ENCODE measurements around the gene COX14.

The COX14 gene

DNA sequence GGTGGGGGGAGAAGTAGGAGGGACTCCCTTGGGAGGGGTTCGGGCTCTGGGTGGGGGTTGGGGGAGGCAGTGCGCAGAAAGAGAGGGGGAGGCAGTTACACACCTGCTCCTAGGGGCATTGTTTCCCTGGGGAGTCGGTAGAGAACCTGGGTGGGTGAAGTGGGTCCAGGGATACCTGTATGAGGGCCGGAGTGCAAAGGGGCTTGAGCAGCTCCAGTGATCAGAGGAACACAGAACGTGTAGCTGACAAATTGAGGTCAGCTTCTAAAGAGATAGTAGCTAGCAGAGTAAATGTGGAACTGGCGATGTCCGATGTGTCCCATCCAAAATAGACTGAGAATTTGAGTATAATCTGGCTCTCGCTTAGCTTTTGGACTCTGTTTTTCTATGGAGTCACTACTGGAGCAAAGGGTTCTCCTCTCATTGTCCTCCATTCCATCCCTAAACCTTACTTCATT lies 26.4 kb upstream of the COX14 start:
- DNase-seq: no peak

DNA sequence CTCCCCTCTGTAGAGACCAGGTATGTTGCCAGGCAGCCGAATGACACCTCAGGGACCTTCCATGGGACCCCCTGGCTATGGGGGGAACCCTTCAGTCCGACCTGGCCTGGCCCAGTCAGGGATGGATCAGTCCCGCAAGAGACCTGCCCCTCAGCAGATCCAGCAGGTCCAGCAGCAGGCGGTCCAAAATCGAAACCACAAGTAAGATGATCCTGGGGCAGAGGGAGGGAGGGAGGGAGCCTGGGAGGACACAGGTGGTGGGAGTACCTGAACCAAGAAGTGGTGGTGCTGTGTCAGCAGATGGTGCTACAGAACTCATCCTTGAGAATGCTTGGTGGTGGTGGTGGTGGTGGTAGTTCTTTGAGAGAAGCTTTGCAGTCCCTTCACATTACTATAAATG lies 25.9 kb upstream of the COX14 start:
- no peak for DNase-seq

DNA sequence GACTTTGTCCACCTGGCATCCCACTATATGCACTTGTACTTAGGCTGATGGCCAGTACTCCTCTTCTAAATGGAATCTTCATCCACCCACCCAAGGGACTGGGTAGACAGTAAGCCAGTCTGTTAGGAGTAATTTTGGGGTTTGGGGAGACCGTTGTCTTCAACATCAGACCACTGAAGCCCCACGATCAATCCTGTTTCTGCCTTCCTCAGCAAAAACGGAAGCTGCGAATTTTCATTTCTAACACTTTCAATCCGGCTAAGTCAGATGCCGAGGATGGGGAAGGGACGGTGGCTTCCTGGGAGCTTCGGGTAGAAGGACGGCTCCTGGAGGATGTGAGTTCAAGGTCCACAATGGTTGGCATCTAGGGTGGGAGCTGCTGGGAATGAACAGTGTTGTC lies 24.9 kb upstream of the COX14 start:
- DNase-seq: no peak

DNA sequence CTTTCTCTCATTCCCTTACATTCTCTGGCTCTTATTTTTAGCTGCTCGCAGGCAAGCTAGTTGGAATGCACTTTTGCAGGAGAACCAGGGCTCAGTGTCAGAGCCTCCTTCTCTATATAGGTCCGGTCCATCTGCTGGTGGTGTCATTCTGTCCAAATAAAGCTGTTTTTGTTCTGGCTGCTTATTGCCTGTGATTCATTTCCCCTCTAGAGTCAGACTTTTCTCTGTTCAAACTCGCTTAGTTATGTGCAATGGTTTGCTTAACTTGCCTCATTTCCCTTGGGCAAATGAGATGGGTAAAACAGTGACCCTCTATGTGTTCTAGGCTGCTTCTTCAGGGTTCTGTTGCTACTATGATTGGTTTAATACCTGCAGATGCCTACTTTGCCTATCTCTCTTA lies 24.0 kb upstream of the COX14 start:
- no peak for DNase-seq

DNA sequence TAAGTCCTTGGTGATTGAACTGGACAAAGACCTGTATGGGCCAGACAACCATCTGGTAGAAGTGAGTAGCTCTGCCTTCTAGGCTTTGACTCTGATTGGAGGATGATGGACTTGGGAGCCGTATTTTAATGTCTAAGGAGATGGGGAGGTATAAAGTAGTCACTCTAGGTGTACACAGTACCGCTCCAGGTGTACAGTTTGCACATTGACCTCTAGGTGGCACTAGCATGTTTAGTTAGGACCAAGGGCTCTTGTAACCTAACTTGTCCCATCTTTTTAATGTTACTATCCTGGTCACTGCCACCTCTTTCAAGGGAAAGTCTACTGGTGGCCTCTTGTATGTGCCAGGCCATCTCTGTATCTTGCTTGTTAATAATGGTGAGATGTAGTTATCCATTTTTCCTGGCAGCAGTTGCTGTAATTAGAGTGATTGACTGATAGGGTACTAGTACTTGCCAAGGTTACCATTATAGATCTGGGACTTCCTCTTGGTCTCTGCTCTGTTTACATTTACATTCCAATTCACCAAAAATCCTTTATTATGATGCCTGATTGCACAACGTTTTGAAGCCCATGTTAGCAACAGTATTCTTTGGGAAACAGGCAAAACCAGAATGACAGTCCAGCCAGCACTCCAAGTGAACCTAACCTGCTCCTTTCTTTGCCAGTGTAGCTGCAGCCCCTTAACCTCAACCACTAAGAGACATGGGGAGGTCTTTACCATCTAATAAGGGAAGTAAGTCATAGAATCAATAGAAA lies 23.3 kb upstream of the COX14 start:
- DNase-seq: peak in 1 of 2 experiments; percentile 46

DNA sequence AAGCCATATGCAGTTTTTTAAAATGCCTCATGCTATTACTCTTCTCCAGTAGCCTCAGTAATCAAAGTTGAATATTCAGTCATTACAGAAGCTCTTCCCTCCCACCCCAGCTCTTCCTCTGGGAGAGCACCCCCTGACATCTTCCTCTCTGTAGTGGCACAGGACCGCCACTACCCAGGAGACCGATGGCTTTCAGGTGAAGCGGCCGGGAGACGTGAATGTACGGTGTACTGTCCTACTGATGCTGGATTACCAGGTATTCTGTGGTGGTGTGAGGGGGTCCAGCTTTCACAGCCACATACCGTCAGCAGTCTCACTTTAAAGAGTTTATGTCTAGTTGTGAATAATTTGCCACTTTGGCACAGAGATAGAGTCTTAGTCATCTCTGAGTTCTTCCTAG lies 22.3 kb upstream of the COX14 start:
- DNase-seq: no peak

DNA sequence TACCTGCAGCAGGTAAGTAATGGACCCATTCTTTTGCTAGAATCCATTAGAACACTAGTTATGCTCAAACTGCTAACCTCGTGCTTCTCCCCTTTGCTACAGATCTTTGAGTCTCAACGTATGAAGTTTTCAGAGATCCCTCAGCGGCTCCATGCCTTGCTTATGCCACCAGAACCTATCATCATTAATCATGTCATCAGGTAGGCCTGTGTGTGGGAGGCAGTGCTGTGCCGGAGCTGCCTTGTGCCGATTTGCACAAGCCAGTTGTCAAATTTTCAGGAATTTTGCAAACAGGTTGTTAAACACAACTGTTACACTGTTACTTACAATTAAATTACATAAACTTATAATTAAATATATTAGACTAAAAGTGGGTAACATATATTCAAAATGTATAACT lies 21.6 kb upstream of the COX14 start:
- DNase-seq: no peak

DNA sequence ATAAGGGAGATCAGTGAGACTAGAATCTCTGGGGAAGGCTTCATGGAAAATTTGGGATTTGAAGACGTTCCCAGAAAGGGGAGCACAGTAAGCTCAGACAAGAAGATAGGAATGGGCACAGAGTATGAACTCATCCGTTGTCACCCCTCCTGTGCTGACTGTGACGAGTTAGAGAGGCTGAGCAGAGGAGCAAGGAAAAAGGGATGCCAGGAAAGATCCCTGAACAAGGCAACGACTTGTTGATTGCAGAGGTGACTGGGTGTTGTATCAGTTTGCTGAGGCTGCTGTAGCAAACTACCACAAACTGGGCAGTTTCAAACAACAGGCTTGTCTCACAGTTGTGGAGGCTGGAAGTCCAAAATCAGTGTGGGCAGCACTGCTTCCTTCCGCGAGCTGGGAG lies 14.1 kb upstream of the COX14 start:
- DNase-seq: no peak

DNA sequence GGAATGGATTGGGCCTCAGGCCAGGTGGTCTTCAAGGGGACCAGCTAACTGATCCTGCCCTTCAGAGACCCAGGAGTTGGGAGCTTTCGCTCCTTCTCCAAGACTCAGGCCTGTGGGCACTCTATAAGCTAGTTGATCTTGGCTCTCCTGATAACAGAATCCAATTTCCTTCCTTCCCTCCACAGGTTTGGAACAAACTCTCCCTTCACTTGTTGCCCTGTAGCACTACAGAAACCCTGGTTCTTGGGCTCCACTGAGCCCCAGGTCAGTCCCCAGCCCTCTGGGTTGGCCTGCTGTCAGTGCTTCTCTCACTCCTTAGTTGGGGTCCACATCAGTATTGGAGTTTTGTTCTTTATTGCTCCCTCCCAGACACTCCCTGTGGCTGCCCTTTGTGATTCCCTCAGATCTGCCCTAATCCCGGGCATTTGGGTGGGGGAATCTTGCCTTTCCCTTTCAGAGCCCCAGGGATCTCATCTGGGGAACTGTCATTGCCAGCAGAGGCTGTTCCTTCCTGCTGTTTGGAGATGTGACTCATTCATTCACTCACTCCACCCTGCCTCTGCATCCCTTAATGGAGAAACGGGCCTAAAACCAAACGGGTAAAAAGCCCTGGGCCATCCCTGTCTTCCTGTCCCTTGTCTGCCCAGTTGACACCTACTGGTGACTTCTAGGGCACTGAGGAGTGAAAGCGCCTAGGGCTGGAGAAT lies 12.6 kb upstream of the COX14 start:
- no peak for DNase-seq

DNA sequence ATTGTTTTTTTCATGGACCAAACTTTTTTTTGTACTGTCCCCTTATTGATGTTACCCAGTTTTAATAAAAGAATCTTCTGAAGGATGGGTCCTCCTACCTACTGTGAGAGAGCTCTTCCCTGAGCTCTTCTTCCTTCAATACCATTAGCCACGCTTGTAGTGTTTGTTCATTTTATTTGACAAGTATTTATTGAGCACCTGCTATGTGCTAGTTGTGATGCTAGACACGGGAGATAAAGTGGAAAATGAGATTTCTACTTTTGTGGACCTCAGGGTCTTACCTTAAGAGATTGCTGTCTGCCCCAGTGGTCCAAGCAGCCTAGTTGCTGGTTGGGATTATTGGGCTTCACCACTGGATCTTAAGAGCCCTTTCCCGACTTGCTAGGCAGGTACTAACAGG lies 11.5 kb upstream of the COX14 start:
- DNase-seq: no peak

DNA sequence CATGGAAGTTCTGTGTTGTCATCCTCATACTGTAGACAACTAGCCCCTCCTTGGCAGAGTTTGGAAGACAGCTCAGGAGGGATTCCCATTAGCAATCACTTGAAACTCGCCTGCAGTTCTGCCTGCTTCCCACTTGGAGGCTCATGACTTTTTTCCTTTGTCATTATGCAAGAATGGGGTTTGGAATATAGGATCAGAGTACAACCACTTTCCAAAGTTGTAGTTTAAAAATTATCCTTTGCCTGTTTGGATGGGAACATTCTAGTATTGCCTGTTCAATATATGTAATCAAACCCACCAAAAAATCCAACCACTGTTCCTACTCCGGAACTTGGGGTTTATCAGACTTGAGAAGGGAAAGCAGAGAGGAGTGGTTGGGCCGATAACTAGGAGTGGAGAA lies 10.4 kb upstream of the COX14 start:
- no peak for DNase-seq

DNA sequence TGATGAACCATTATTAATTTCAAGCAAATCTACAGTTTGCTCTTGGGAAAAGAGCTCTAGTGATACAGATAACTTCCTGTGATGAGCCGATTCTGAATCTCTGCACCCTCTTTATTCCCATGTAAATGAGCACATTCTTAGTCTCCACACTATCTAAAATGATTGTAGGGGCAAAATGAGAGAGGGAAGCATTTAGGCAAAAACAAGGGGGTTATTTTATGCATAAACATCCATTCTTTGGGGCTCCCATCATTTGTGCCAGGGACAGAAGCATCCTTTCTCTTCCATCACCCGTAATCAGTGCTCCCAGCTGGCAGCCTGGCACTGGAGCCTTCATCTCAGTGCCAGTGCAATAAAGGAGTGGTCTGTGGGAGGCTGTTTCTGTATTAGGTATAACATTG lies 9.9 kb upstream of the COX14 start:
- no peak for DNase-seq

DNA sequence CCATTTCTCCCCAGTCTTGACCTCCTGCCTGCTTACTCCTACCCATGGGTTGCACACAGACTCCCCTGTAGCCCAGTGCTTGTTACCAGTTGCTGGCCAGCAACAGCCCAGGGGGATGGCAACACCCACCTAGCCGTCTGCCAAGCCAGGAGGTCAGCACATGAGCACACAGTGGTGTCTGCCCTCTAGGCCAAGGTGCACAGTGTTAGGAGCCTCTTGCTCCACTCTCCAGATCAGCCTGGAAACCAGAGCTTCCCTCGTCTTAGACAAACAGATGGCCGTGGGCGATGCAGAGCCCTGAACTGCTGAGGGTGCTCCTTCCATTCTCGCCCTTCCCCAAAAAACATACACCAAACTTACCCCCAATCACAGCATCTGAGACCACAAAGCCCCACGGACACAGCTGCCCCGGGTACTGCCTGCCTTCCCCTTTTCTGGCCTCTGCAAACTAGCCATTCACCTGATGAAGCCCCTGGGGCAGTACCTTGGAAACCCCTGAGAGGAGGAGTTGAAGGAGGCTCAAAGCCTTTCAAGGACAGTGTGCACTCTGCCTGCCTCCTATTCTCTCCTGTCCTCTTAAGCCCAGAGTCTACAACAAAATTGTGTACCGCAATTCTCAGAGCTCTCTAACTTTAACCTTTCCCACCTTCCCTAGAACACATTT lies 9.3 kb upstream of the COX14 start:
- no peak for DNase-seq

DNA sequence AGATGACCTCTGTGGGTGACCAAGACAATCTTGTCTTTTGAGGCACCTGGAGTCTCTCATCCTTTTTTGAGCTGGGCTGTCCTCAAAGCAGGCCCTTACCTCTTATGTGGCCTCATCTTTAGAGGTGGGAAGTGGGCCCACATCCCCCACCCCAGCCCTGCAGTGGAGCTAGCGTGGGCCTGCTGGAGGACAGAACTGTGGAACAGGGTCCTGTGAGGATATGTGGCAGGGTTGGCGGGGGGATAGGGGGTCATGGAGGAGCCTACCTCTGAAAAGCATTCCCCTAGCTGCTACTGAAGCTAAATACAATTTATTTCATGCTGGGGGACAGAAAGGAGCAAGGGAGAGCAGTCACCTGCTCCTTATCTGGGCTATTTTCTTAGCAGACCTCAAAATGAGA lies 8.7 kb upstream of the COX14 start:
- DNase-seq: no peak

DNA sequence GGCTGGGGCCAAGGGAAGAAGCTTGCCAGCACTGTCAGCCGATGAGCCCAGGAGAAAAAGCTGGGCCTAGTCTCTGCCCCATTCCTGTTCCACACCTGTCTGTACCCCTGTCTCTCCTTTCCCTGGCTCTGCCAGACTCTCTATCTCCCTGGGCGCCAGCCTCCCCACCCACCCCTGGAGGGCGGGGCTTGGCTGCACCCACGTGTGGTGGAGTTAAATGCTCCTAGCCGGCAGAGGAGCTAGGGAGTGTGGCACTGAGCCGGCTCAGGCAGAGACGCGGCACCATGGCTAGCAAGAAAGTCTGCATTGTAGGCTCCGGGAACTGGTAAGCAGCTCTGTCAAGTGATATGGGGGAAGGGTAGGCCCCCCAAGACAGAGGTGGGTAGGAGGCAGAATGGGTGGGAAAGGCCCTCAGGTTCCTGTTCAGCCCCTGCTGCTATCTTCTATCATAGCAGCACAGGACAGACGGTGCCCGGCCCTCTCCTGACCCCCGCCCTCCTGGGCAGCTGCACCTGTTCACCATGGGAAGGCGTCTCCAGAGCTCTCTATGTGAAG lies 8.2 kb upstream of the COX14 start, which contains the start of gene GPD1:
GPD1 (plus strand) TSS at position 242 of the 555 bp plus-strand sequence; CDS start at position 285, 43 bp downstream.
- DNase-seq: peak; percentile 29 to 37

DNA sequence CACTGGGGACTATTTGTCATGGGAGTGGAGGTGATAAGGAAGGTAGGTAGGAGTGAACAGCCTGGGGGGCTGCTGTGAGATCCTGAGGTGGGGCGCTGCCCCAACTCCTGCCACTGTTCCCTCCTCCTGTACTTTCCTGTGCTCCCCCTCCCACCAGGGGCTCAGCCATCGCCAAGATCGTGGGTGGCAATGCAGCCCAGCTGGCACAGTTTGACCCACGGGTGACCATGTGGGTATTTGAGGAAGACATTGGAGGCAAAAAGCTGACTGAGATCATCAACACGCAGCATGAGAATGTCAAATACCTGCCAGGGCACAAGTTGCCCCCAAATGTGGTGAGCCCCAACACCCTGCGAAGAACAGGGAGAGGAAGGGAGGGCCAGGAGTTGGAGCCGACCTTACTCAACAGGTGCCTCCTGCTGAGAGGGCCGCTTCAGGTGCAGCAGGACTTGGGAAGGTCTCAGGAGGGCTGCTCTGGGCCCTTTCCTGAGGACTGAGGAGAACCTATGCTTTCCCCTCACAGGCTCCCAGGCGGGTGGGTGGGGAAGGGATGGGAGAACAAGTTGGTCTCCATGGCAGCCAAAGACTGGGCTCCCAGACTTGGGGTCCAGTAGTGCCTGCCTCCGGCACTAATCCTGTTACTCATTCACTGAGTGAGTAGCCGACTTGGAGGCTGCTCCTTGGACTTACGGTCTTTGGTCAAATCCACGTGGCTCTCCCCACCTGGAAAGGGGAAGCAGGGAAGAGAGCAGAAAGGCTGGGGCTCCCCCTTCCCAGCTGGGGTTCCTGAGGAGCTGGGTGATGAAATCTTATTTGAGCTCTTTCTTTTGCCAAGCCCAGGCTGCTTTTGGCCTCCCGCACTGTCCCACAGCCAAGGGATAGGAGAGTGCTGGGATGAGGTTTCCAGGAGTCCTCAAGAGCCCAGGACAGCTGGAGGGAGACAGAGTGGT lies 7.3 kb upstream of the COX14 start:
- no peak for DNase-seq

DNA sequence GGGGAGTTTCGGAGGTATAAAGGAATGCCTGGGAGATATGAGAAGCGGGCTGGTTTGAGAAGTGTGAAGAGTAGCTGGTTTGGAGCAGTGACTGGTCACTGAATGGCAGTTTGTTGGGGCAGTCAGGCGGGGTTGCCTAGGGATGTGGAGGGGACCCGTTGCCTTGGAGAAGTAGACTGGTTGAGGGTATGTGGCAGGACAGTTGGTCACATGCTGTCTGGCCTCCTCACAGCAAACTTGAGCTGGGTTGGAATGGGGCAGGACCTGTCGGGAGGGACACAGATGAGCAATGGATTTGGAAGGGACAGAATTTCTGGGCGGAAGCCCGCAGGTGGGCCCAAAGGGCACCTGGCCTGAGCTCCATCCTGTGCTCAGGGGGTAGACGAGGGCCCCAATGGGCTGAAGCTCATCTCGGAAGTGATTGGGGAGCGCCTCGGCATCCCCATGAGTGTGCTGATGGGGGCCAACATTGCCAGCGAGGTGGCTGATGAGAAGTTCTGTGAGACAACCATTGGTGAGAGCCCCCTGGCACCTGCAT lies 6.1 kb upstream of the COX14 start:
- no peak for DNase-seq

DNA sequence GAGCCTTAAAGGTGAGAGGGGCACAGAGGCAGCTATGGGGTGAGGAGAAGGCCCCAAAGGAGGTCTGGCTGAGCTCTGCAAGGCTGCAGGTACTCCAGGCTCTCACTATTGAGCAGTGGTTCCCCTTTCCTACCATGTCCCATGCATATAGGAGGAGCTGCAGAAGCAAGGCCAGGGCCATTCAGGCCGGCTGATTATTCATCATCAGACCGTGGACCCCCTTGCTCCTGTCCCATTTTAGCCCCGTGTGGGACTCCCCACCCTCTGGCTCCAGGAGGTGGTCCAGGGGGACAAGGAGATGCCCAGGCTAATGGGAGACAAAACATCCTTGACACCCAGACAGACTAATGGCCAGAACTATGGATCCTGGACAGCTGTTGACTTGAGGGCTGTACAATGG lies 5.1 kb upstream of the COX14 start:
- no peak for DNase-seq

DNA sequence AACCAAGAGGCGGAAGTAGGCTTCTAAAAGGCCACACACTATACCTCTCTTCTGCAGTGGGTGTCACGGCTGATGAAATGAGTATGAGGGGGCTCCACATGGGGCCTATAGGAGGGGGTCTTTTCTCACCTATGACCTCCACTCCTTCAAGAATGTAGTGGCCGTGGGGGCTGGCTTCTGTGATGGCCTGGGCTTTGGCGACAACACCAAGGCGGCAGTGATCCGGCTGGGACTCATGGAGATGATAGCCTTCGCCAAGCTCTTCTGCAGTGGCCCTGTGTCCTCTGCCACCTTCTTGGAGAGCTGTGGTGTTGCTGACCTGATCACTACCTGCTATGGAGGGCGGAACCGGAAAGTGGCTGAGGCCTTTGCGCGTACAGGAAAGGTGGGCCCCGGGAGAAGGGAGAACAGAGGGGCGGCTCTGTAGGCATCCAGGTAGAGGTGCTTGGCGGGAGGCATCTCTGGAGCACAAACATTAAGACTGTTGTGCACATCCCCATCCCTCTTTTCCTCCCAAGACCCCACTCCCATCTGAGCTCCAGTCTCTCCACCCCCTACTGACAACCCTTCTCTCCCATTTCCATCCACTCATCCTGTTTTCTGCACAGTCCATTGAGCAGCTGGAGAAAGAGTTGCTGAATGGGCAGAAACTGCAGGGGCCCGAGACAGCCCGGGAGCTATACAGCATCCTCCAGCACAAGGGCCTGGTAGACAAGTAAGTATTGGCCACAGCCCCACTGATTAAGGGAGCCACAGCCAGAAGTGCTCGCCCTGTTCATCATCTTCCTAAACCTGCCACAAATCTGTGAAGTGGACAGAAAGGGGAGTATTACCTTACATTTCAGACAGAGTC lies 4.4 kb upstream of the COX14 start:
- DNase-seq: no peak

DNA sequence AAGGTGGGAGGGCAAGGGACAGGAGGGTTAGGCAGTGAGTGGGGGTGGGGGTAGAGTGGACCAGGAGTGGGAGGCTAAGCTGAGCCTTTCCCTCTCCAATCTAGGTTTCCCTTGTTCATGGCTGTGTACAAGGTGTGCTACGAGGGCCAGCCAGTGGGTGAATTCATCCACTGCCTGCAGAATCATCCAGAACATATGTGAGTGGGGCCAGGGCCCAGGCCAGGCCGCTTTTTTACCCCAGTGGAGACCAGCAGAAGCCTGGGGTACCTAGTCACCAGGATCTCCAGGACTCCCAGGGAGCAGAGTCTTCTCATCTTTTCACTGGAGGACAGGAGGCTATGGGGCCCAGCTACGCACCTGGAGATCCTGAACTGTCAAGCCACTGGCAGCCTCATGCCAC lies 2.7 kb upstream of the COX14 start:
- DNase-seq: no peak

DNA sequence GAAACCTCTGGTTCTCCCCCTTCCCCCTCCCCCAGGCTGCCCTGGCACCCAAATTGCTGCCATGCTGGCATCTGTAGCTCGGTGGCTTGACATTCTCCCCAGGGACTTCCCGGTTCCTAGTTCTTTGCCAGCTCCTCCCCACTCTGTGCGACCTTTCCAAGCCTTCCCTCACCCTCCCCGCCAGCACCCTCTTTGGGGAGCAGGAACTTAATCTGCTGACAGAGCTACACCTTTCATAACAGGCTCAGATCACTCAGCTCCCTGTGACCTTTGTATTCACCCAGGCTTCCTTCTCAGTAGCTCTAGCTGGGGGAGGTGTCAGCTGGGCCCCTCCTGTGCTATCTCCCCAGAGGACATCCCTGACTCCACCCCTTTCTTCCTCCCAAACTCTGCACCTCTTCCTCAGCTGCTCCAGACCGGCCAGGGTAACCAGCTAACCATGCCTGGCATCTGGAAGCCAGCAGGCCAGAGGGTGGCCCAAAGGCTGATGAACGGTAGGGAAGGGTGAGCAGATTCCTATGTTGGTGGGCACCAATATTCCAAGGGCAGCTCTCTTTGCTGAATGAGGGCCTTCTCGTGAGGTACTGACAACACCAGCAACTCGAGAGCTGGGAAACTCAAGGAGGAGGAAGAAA lies 1.8 kb upstream of the COX14 start:
- DNase-seq: no peak

Measured in stimulated activated CD4-positive, alpha-beta T cell treated with anti-CD3 and anti-CD28 coated beads, Interleukin-4, amount 100 ng/mL, for 4 hours (primary cell).